ENCODE measurements around the gene SET. TPM values are rescaled to one million over a fixed set of nuclear protein-coding genes. Genes with fewer than 3 reads are reported as not detected.

Gene SET
- total RNA-seq, 1 donor from 2014 or later, result 563 TPM

DNA sequence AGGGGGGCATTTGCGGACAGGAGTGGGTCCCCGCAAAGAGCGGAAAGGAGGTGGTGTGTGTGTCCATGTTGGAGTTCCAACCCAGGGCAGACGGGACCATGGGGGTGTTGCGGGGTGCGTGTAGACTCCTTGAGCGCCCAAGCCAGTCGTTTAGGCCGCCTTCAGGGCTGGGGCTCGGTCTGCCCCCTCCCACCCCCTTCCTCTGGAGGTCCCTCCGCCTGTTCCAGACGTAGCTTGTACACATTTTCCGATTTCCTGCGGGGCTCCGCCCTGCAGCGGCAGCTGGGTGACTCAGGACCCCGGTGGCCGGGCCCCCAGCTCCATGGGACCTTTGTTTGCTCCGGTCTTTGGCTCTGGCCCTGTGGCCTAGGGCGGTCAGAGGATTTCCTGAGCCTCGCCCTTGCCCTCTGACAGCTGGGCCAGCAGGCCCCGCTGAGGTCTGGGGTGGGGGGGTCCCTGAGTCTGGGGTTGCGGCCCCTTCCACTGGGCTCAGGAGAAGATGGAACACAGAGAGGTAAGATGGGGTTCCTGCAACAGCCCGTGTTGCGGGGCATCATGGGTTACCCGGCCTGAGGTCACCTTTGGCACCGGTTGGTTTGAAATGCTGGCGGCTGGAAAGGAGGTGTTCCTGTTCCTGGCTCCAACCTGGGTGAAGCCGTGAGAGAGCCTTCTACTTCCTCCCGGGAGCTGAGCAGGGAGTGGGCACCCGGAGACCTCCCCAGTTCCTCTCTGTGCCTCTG, 14.8 kb downstream of the SET start:
- Mint-ChIP-seq H3K27ac (no peak overlapping the region), H3K36me3 (ENCODE audit: insufficient read depth) (no peaks in the 10 kb centered on the region), H3K4me3 (ENCODE audit: low read depth) (peak overlapping the region; percentile 83), H3K4me1 (ENCODE audit: low read depth) (peaks cover 3% of the 10 kb centered on the region), H3K27me3 (no peaks in the 10 kb centered on the region), H3K9me3 (ENCODE audit: low read depth) (no peaks in the 10 kb centered on the region)
- TF ChIP-seq, protein P1, sequence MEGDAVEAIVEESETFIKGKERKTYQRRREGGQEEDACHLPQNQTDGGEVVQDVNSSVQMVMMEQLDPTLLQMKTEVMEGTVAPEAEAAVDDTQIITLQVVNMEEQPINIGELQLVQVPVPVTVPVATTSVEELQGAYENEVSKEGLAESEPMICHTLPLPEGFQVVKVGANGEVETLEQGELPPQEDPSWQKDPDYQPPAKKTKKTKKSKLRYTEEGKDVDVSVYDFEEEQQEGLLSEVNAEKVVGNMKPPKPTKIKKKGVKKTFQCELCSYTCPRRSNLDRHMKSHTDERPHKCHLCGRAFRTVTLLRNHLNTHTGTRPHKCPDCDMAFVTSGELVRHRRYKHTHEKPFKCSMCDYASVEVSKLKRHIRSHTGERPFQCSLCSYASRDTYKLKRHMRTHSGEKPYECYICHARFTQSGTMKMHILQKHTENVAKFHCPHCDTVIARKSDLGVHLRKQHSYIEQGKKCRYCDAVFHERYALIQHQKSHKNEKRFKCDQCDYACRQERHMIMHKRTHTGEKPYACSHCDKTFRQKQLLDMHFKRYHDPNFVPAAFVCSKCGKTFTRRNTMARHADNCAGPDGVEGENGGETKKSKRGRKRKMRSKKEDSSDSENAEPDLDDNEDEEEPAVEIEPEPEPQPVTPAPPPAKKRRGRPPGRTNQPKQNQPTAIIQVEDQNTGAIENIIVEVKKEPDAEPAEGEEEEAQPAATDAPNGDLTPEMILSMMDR (IDR thresholded peaks at IDR 0.05; ENCODE audit: unreplicated experiment), result no peak
- DNase-seq (ENCODE audit: low spot score, unreplicated experiment), result no peak

- no peaks in the 10 kb centered on the region for H3K36me3 Mint-ChIP-seq (ENCODE audit: insufficient read depth)
- H3K4me1 Mint-ChIP-seq (ENCODE audit: low read depth), result peaks cover 3% of the 10 kb centered on the region
- no peaks in the 10 kb centered on the region for H3K9me3 Mint-ChIP-seq (ENCODE audit: low read depth)
- peak overlapping the region; percentile 83 for H3K4me3 Mint-ChIP-seq (ENCODE audit: low read depth)
- DNase-seq (ENCODE audit: low spot score, unreplicated experiment), result no peak
- no peaks in the 10 kb centered on the region for H3K27me3 Mint-ChIP-seq
- TF ChIP-seq, protein P1 (IDR thresholded peaks at IDR 0.05; ENCODE audit: unreplicated experiment), result no peak
- H3K27ac Mint-ChIP-seq, result no peak overlapping the region
Measured at GRCh38 chr9:128704356-128704670, 15.3 kb downstream of the SET start.

- no peaks in the 10 kb centered on the region for H3K27me3 Mint-ChIP-seq
- H3K4me1 Mint-ChIP-seq (ENCODE audit: low read depth), result peaks cover 3% of the 10 kb centered on the region
- no peak for DNase-seq (ENCODE audit: low spot score, unreplicated experiment)
- H3K27ac Mint-ChIP-seq, result no peak overlapping the region
- no peak overlapping the region for H3K4me3 Mint-ChIP-seq (ENCODE audit: low read depth)
- no peaks in the 10 kb centered on the region for H3K9me3 Mint-ChIP-seq (ENCODE audit: low read depth)
- TF ChIP-seq, protein P1 (IDR thresholded peaks at IDR 0.05; ENCODE audit: unreplicated experiment), result no peak
- H3K36me3 Mint-ChIP-seq (ENCODE audit: insufficient read depth), result peaks cover 2% of the 10 kb centered on the region
Measured at GRCh38 chr9:128705051-128705965, 16.3 kb downstream of the SET start.

DNA sequence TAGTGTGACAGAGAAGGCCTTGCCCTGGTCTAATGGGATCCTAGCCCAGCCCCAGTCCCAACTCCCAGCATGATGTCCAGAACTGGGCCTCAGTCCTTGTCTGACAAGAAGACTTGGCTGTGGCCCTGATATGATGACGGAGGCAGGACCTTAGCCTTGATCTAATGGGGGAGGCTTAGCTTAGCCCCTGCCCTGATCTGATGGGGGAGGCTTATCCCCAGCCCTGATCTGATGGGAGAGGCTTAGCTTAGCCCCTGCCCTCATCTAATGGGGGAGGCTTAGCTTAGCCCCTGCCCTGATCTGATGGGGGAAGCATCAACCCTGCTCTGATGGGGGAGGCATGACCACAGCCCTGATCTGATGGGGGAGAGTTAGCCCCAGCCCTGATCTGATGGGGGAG, 17.0 kb downstream of the SET start:
- TF ChIP-seq, protein P1 (IDR thresholded peaks at IDR 0.05; ENCODE audit: unreplicated experiment), result no peak
- no peaks in the 10 kb centered on the region for H3K27me3 Mint-ChIP-seq
- no peaks in the 10 kb centered on the region for H3K9me3 Mint-ChIP-seq (ENCODE audit: low read depth)
- DNase-seq (ENCODE audit: low spot score, unreplicated experiment), result no peak
- no peak overlapping the region for H3K27ac Mint-ChIP-seq
- H3K4me1 Mint-ChIP-seq (ENCODE audit: low read depth), result peaks cover 3% of the 10 kb centered on the region
- peaks cover 2% of the 10 kb centered on the region for H3K36me3 Mint-ChIP-seq (ENCODE audit: insufficient read depth)
- H3K4me3 Mint-ChIP-seq (ENCODE audit: low read depth), result no peak overlapping the region

- no peak overlapping the region for H3K27ac Mint-ChIP-seq
- TF ChIP-seq, protein P1 (IDR thresholded peaks at IDR 0.05; ENCODE audit: unreplicated experiment), result no peak
- peaks cover 2% of the 10 kb centered on the region for H3K36me3 Mint-ChIP-seq (ENCODE audit: insufficient read depth)
- H3K4me1 Mint-ChIP-seq (ENCODE audit: low read depth), result peaks cover 3% of the 10 kb centered on the region
- H3K9me3 Mint-ChIP-seq (ENCODE audit: low read depth), result no peaks in the 10 kb centered on the region
- no peak overlapping the region for H3K4me3 Mint-ChIP-seq (ENCODE audit: low read depth)
- no peak for DNase-seq (ENCODE audit: low spot score, unreplicated experiment)
- H3K27me3 Mint-ChIP-seq, result no peaks in the 10 kb centered on the region
Measured at GRCh38 chr9:128706671-128707381, 17.8 kb downstream of the SET start.
